Ishikawa (cell line): Measurements from ENCODE around the gene CCDC6.

Experiments used
- CREB1 ChIP-seq: IDR thresholded peaks from 2 replicates; pipeline ENCODE4 v1.6.1; 2012; ENCODE audit warnings: low read depth
- TAF1 ChIP-seq: IDR thresholded peaks from 2 replicates; pipeline ENCODE4 v1.6.1; 2012; ENCODE audit warnings: low read depth, mild to moderate bottlenecking
- USF1 ChIP-seq: IDR thresholded peaks from 2 replicates; pipeline ENCODE4 v1.6.1; 2012
- ZBTB7A ChIP-seq: IDR thresholded peaks from 2 replicates; pipeline ENCODE4 v1.6.1; 2012; ENCODE audit warnings: low read depth

GRCh38 chr10:59754951-59755350 is 151.4 kb downstream of the CCDC6 start:
- TF ChIP-seq ZBTB7A, result no peak
- TF ChIP-seq USF1, result no peak
- no peak for TF ChIP-seq CREB1
- TF ChIP-seq TAF1, result no peak
